GM18951 (cell line): ENCODE data around the gene RAD23A.

Experiments
- POLR2A ChIP-seq: IDR thresholded peaks from 4 replicates; pipeline ENCODE4 v1.6.1; 2011; ENCODE audit warnings: mild to moderate bottlenecking; ENCODE audit not compliant: insufficient read length, insufficient read depth; ENCODE audit errors: extremely low read depth
- in situ Hi-C: fragments of 300-500 bp; cut with MboI; formaldehyde crosslinking; loops from one replicate; pipeline ENCODE4 v1.12.0; 2022; ENCODE audit warnings: low sequenced_read_pairs, mixed read lengths, inconsistent platforms; ENCODE audit not compliant: unreplicated experiment

Gene RAD23A

GRCh38 chr19:12979974-12980373 is 34.3 kb downstream of the RAD23A start:
- in situ Hi-C loops = loop anchor here (5.0 to 25.0 kb wide), 2 partner anchors 112 to 282 kb away; no protein-coding TSS in a partner anchor
- no peak for TF ChIP-seq POLR2A

- in situ Hi-C loops = loop anchor here (25.0 kb wide), 1 partner anchor 280 kb away; no protein-coding TSS in a partner anchor
- TF ChIP-seq POLR2A = no peak
Observed at GRCh38 chr19:12982648-12983047, 37.0 kb downstream of the RAD23A start.

GRCh38 chr19:12983091-12983490 is 37.4 kb downstream of the RAD23A start:
- TF ChIP-seq POLR2A = no peak
- in situ Hi-C loops = loop anchor here (25.0 kb wide), 1 partner anchor 279 kb away; no protein-coding TSS in a partner anchor

DNA sequence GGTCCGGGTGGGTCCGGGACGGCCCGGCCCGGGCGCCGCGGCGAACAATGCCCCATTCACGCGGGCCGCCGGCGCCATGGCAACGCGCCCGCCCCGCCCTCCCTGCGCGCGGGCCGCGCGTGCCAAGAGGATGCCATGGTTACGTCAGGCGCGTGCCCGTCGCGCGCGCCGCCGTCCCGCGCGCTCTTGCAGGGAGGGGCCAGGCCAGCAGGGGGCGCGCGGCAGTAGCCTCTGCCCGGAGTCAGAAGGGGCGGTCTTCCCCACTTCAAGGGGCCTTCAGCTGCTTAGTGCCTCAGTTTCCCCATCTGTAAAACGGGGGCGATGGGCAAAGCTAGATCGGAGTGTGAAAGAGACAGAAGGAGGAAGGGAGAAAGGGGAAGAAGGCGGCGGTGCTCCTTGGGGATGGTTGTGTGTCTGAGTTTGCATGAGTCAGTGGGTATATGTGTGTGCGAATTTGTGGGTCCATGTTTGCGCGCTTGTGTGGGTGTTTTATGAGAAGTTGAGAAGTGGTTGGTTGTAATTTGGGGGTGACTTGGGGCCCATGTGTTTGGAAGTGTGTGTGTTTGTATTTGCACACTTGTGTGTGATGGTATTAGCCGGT is 38.0 kb downstream of the RAD23A start:
- in situ Hi-C loops = loop anchor here (25.0 kb wide), 1 partner anchor 279 kb away; no protein-coding TSS in a partner anchor
- no peak for TF ChIP-seq POLR2A

GRCh38 chr19:12984143-12984627 is 38.5 kb downstream of the RAD23A start:
- no peak for TF ChIP-seq POLR2A
- in situ Hi-C loops = loop anchor here (25.0 kb wide), 1 partner anchor 278 kb away; no protein-coding TSS in a partner anchor

DNA sequence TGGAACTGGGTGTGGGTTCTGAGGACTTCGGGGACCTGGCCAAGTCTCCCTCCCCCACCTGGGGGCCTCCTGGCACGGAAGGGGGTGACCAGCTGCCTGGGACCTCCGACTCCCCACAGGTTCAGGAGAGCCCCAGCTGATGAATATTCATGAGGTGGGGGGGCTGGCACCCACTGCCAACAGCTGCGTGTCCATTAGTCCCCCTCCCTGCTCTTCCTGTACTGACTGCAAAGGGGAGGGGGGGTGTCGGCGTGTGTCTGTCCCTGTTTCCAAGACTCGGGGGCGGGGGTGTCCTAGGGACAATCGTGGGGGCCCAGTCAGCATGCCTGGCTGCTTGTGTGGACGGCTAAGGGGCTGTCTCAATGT is 39.0 kb downstream of the RAD23A start:
- in situ Hi-C loops = loop anchor here (25.0 kb wide), 1 partner anchor 278 kb away; no protein-coding TSS in a partner anchor
- no peak for TF ChIP-seq POLR2A

DNA sequence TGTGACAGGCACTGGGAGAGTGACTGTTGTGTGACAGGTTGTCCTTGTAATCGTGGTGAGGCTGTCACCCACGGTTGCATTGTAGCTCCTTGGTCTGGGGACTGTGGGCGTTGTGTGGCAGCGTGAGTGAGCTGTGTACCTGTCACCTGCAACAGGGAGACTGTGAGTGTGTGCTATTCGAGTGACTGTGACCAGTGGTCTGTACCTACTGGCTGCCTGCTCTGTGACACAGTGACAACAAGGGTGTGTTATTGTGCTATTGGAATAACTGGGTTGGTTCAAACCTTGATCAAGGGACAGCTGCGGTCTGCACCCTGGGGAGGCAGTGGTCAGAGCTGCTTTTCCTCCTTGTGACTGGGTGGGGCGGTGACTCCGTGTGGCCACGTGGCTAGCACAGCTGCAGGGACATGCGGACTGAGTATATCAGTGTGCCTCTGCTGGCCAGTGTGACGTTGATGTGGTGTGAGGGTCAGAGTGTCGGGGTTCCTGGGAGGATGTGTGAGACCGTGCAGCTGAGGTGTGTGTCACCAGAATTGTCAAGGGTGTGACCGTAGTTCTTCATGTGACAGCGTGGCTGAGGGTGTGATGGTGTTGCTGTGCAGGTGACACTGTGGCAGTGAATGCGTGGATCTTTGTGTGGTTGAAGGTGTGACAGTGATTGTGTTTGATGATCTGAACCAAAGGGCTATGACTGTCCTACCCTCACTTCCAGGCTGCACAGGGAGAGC is 39.6 kb downstream of the RAD23A start:
- in situ Hi-C loops = loop anchor here (25.0 kb wide), 1 partner anchor 277 kb away; no protein-coding TSS in a partner anchor
- TF ChIP-seq POLR2A = no peak

DNA sequence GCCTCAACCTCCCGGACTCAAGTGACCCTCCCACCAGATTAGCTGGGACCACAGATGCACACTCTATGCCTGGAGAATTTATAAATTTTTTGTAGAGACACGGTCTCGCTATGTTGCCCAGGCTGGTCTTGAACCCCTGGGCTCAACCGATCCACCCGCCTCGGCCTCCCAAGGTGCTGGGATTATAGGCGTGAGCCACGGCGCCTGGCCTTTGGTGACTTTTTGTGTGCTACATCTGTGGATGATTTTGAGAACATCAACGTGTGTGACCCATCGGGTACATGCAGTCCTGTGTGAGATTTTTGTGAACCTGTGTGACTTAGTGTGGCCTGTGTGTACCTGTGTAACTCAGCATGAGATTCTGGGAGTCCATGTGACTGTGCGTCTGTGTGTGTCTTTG is 41.1 kb downstream of the RAD23A start:
- in situ Hi-C loops = loop anchor here (25.0 kb wide), 1 partner anchor 276 kb away; no protein-coding TSS in a partner anchor
- no peak for TF ChIP-seq POLR2A

DNA sequence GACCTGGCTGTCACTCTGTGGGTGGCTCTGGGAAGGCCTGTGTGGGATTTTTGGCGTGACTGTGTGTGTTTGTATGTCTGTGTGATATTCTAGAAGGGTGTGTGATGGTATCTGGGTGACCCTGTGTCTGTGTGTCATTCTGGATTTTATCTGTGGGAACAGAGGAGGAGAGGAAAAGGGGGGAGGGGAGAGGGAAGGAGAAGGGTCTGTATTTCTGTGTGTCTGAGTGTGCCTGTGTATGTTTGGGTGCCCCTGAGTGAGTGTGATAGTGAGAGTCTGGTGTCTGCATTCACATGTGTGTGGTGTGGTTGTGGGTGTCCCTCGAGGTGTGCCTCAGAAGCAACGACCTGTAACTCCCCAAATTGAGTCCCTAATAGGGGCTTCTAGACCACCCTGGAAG is 41.5 kb downstream of the RAD23A start:
- no peak for TF ChIP-seq POLR2A
- in situ Hi-C loops = loop anchor here (25.0 kb wide), 1 partner anchor 275 kb away; no protein-coding TSS in a partner anchor

GRCh38 chr19:12987781-12988180 is 42.1 kb downstream of the RAD23A start:
- in situ Hi-C loops = loop anchor here (25.0 kb wide), 1 partner anchor 275 kb away; no protein-coding TSS in a partner anchor
- no peak for TF ChIP-seq POLR2A

DNA sequence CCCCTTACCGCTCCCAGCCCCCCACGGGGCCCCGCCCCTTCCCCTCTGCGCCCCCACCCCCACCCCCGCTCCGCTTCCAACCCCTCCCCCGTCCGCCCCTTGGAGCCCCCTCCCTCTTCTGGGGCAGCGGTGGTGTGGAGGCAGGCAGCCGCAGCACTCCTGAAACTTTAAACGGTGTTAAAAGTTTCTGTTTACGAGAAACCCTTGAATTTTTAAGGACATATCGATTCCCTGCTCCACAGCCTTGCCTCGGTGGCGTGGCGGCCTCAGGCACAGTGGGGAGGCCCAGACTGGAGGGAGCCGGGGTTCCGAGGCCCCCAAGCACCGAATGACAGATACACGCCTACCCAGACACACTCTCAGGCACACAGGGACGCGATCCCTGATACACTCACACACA is 44.8 kb downstream of the RAD23A start:
- in situ Hi-C loops = loop anchor here (25.0 kb wide), 1 partner anchor 272 kb away; no protein-coding TSS in a partner anchor
- TF ChIP-seq POLR2A = no peak

DNA sequence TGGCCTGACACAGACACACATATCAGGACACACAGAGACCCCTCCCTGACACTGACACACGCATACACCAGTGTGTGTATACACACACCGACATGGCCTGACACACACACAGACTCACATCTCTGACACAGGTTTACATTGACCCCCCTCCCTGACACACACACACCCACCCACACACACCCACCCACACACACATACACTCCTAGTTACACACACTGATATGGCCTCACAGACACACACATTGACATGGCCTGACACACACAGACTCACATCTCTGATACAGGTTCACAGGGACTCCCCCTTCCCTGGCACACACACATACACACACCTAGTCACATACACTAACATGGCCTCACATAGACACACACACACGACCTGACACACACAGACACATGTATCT is 45.2 kb downstream of the RAD23A start:
- TF ChIP-seq POLR2A = no peak
- in situ Hi-C loops = loop anchor here (25.0 kb wide), 1 partner anchor 271 kb away; no protein-coding TSS in a partner anchor

DNA sequence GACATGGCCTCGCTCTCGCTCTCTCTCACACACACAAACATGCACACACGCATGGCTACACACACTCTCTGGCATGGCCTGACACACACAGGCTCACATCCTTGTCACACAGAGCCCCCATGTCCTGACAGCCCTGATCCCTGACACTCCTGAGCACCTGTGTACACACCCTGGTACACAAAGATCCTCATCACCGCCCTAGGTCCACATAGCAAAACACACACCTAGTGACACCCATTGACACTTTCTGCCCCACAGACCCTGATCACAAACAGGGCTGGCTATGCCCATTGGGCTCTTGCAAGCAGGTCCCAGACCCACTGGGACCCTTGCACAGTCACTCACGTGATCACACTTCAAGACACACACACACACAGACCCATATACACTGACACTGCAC is 45.6 kb downstream of the RAD23A start:
- TF ChIP-seq POLR2A = no peak
- in situ Hi-C loops = loop anchor here (25.0 kb wide), 1 partner anchor 271 kb away; no protein-coding TSS in a partner anchor

DNA sequence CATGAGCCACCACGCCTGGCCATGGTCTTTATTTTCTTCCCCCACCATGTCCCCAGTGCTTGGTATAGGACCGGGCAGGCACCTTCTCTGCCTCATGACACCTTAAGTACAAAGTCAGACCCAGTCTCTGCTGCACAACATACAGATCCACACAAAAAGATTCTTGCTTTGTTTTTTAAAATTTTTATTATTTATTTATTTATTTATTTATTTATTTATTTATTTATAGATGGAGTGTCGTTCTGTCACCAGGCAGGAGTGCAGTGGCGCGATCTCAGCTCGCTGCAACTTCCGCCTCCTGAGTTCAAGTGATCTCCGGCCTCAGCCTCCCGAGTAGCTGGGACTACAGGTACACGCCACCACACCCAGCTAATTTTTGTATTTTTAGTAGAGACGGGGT is 47.1 kb downstream of the RAD23A start:
- no peak for TF ChIP-seq POLR2A
- in situ Hi-C loops = loop anchor here (25.0 kb wide), 1 partner anchor 270 kb away; no protein-coding TSS in a partner anchor

- TF ChIP-seq POLR2A = no peak
- in situ Hi-C loops = loop anchor here (25.0 kb wide), 1 partner anchor 269 kb away; no protein-coding TSS in a partner anchor
Observed at GRCh38 chr19:12993562-12993961, 47.9 kb downstream of the RAD23A start.
